Osteocyte (in vitro differentiated cells): ENCODE results near the gene HAAO. TPM values are rescaled to one million over a fixed set of nuclear protein-coding genes. Genes with fewer than 3 reads are reported as not detected.

Source experiments
- DNase-seq: peaks from one replicate; pipeline ENCODE4 v3.0.0; 2021; ENCODE audit warnings: mixed read lengths; ENCODE audit not compliant: unreplicated experiment; ENCODE audit errors: extremely low spot score
- H3K27ac Mint-ChIP-seq: one replicate; pipeline ENCODE4 v1.8.0; 2021; ENCODE audit warnings: mild to moderate bottlenecking, mixed read lengths; ENCODE audit not compliant: unreplicated experiment
- H3K27me3 Mint-ChIP-seq: one replicate; pipeline ENCODE4 v1.8.0; 2021; ENCODE audit warnings: mixed read lengths; ENCODE audit not compliant: unreplicated experiment
- H3K36me3 Mint-ChIP-seq: one replicate; pipeline ENCODE4 v1.8.0; 2021; ENCODE audit warnings: mixed read lengths; ENCODE audit not compliant: unreplicated experiment
- H3K4me1 Mint-ChIP-seq: one replicate; pipeline ENCODE4 v1.8.0; 2021; ENCODE audit warnings: mixed read lengths; ENCODE audit not compliant: unreplicated experiment
- H3K4me3 Mint-ChIP-seq: one replicate; pipeline ENCODE4 v1.8.0; 2021; ENCODE audit warnings: mild to moderate bottlenecking, moderate library complexity, mixed read lengths; ENCODE audit not compliant: unreplicated experiment
- H3K9me3 Mint-ChIP-seq: one replicate; pipeline ENCODE4 v1.8.0; 2021; ENCODE audit warnings: mixed read lengths; ENCODE audit not compliant: unreplicated experiment
- CTCF ChIP-seq: fragments of 200-600 bp; sonication (generic); IDR thresholded peaks from 2 replicates; pipeline ENCODE4 v1.5.0; 2021; ENCODE audit warnings: antibody characterized with exemption, mild to moderate bottlenecking, moderate library complexity
- total RNA-seq: library from RNA; stranded (reverse); gene quantifications from 2 replicates; pipeline ENCODE4 v1.2.1, GENCODE V29; 2021

HAAO gene
- total RNA-seq, 1 donor from 2014 or later: 1.1 TPM

GRCh38 chr2:42783511-42783910, 8.9 kb downstream of the HAAO start:
- Mint-ChIP-seq H3K4me1 (no peaks in the 10 kb centered on the region), H3K9me3 (no peaks in the 10 kb centered on the region), H3K36me3 (no peaks in the 10 kb centered on the region), H3K27me3 (no peaks in the 10 kb centered on the region), H3K4me3 (no peak overlapping the region), H3K27ac (no peak overlapping the region)
- peak; percentile 74 for DNase-seq
- TF ChIP-seq CTCF: no peak

GRCh38 chr2:42781181-42781580, 11.2 kb downstream of the HAAO start:
- no peak for TF ChIP-seq CTCF
- Mint-ChIP-seq H3K27ac (no peak overlapping the region), H3K36me3 (peaks cover 2% of the 10 kb centered on the region), H3K9me3 (no peaks in the 10 kb centered on the region), H3K4me1 (no peaks in the 10 kb centered on the region), H3K4me3 (no peak overlapping the region), H3K27me3 (no peaks in the 10 kb centered on the region)
- no peak for DNase-seq

GRCh38 chr2:42777883-42778805, 14.2 kb downstream of the HAAO start:
- TF ChIP-seq CTCF: no peak
- Mint-ChIP-seq H3K9me3 (no peaks in the 10 kb centered on the region), H3K36me3 (peaks cover 2% of the 10 kb centered on the region), H3K27ac (no peak overlapping the region), H3K27me3 (no peaks in the 10 kb centered on the region), H3K4me1 (no peaks in the 10 kb centered on the region), H3K4me3 (no peak overlapping the region)
- no peak for DNase-seq

GRCh38 chr2:42775810-42776209, 16.6 kb downstream of the HAAO start:
- Mint-ChIP-seq H3K9me3 (no peaks in the 10 kb centered on the region), H3K36me3 (peaks cover 2% of the 10 kb centered on the region)

More at GRCh38 chr2:42775810-42776209, 16.6 kb downstream of the HAAO start:
- DNase-seq: no peak
- Mint-ChIP-seq H3K27me3 (no peaks in the 10 kb centered on the region), H3K27ac (no peak overlapping the region), H3K4me1 (no peaks in the 10 kb centered on the region), H3K4me3 (no peak overlapping the region)
- TF ChIP-seq CTCF: no peak
